SK-N-SH (cell line): ENCODE results near the gene GLTPD2.

Experiments used
- CTCF ChIP-seq: fragments of 200-600 bp; sonication (generic); IDR thresholded peaks from 2 replicates; pipeline ENCODE4 v1.6.1; 2017; ENCODE audit warnings: antibody characterized with exemption, mild to moderate bottlenecking, moderate library complexity
- EP300 ChIP-seq, 2 experiments: IDR thresholded peaks; 2 replicates each; pipeline versions ENCODE4 v1.4.0 to v1.6.1; 2012; ENCODE audit warnings: borderline replicate concordance in 1 of 2, low read depth in 1 of 2, low read length in 1 of 2
- GATA2 ChIP-seq: sonication (generic); formaldehyde crosslinking; IDR thresholded peaks from 2 replicates; pipeline ENCODE4 v1.5.0; 2020; ENCODE audit warnings: mild to moderate bottlenecking, missing genetic modification reagents
- JUND ChIP-seq: IDR thresholded peaks from 2 replicates; pipeline ENCODE4 v1.4.0; 2012
- NFIC ChIP-seq: IDR thresholded peaks from 2 replicates; pipeline ENCODE4 v1.4.0; 2012; ENCODE audit warnings: borderline replicate concordance
- POLR2AphosphoS5 ChIP-seq: IDR thresholded peaks from 2 replicates; pipeline ENCODE4 v1.6.1; 2012; ENCODE audit warnings: low read depth, low read length
- RAD21 ChIP-seq: IDR thresholded peaks from 2 replicates; pipeline ENCODE4 v1.6.1; 2012; ENCODE audit warnings: mild to moderate bottlenecking, low read length
- RFX5 ChIP-seq: IDR thresholded peaks from 2 replicates; pipeline ENCODE4 v1.6.1; 2012; ENCODE audit warnings: mild to moderate bottlenecking, improper control_type of control experiment, low read length
- TEAD4 ChIP-seq: IDR thresholded peaks from 2 replicates; pipeline ENCODE4 v1.4.0; 2012; ENCODE audit warnings: mild to moderate bottlenecking, borderline replicate concordance; ENCODE audit not compliant: insufficient read depth
- USF2 ChIP-seq: fragments of 150-350 bp; IDR thresholded peaks from 2 replicates; pipeline ENCODE4 v1.6.1; 2017; ENCODE audit warnings: antibody characterized with exemption, low read length, low read depth, borderline replicate concordance
- ZBTB33 ChIP-seq: IDR thresholded peaks from 2 replicates; pipeline ENCODE4 v1.4.0; 2012; ENCODE audit warnings: low read depth, borderline replicate concordance

GRCh38 chr17:4838309-4838785 lies 49.6 kb downstream of the GLTPD2 start:
- TF ChIP-seq USF2 (no peak), TEAD4 (no peak), CTCF (no peak), EP300 (IDR thresholded peaks at IDR 0.05; ENCODE audit: borderline replicate concordance in 1 of 2, low read depth in 1 of 2, low read length in 1 of 2) (no peak), GATA2 (CRISPR knock-in tag) (no peak), JUND (no peak), POLR2AphosphoS5 (no peak), NFIC (no peak), RFX5 (no peak), RAD21 (no peak), ZBTB33 (no peak)
